GM12878 (cell line): Measurements from ENCODE around the gene ZNF780B. TPM values are rescaled to one million over a fixed set of nuclear protein-coding genes. Genes with fewer than 3 reads are reported as not detected.

ENCODE experiments used
- ATAC-seq: fragments of 200-7000 bp; cut with Tn5 transposase; 3 replicates; pipeline ENCODE4 v1.9.1; 2020; ENCODE audit warnings: mild to moderate bottlenecking, moderate library complexity
- BruUV-seq: library from RNA; stranded (reverse); fragments of 400-500 nt; replicated peaks from 2 replicates; lab custom pipeline; 2021; lab: Mats Ljungman, UMichigan
- CTCF ChIA-PET: fragments of 300-600 bp; sonication (Branson Sonifier 250); formaldehyde crosslinking; extraction: SDS; loops from one replicate; lab custom pipeline; 2021; ENCODE audit warnings: inconsistent platforms; lab: Yijun Ruan, JAX
- POLR2A ChIA-PET: fragments of 350-600 bp; formaldehyde crosslinking; extraction: SDS; loops from one replicate; lab custom pipeline; 2021; ENCODE audit warnings: inconsistent platforms; lab: Charles Lee
- RAD21 ChIA-PET: fragments of 300-600 bp; sonication (Branson Sonifier 250); formaldehyde crosslinking; loops from one replicate; lab custom pipeline; 2023; ENCODE audit warnings: antibody characterized with exemption; ENCODE audit not compliant: unreplicated experiment; lab: Charles Lee
- SMC1A ChIA-PET: fragments of 300-600 bp; sonication (Branson Sonifier 250); formaldehyde crosslinking; loops from one replicate; lab custom pipeline; 2023; ENCODE audit not compliant: unreplicated experiment, uncharacterized antibody; lab: Charles Lee
- DNase-seq: peaks from one replicate; pipeline ENCODE4 v3.0.0-alpha.2; 2011; ENCODE audit warnings: low read depth, low spot score
- FAIRE-seq: peaks from 3 replicates; lab custom pipeline; 2011; peaks lifted over from hg19 to GRCh38; lab: Jason Lieb, UNC
- H2AFZ ChIP-seq: 2 replicates; pipeline ENCODE4 v1.6.0; 2011; ENCODE audit warnings: low read depth, low read length, control low read depth; ENCODE audit not compliant: control insufficient read depth
- H3K27ac ChIP-seq: 2 replicates; pipeline ENCODE4 v1.5.1; 2011; ENCODE audit warnings: control low read depth; ENCODE audit not compliant: control insufficient read depth, insufficient read depth
- H3K27me3 ChIP-seq, 2 experiments: replicated peaks in 1 of 2; 2 replicates each; pipeline versions ENCODE4 v1.6.0 to v1.6.1; 2011; ENCODE audit warnings: low read length in 1 of 2; ENCODE audit not compliant: control insufficient read depth in 2 of 2, insufficient read depth in 2 of 2
- H3K36me3 ChIP-seq, 2 experiments: 2 replicates each; pipeline ENCODE4 v1.5.1; 2011; ENCODE audit warnings: low read length in 1 of 2; ENCODE audit not compliant: control insufficient read depth in 2 of 2, insufficient read depth in 2 of 2
- H3K4me1 ChIP-seq: 2 replicates; pipeline ENCODE4 v1.6.1; 2011; ENCODE audit warnings: mild to moderate bottlenecking, low read length, moderate library complexity, mixed read lengths; ENCODE audit not compliant: control insufficient read depth, insufficient read depth
- H3K4me2 ChIP-seq: 2 replicates; pipeline ENCODE4 v1.6.0; 2011; ENCODE audit warnings: control low read depth; ENCODE audit not compliant: control insufficient read depth, insufficient read depth
- H3K4me3 ChIP-seq: fragments of 200-600 bp; sonication (generic); 2 replicates; pipeline ENCODE4 v1.5.1; 2016
- H3K79me2 ChIP-seq: 2 replicates; pipeline ENCODE4 v1.6.0; 2011; ENCODE audit warnings: low read length; ENCODE audit not compliant: control insufficient read depth, insufficient read depth
- H3K9ac ChIP-seq: 2 replicates; pipeline ENCODE4 v1.8.0; 2011; ENCODE audit warnings: low read length, control low read depth, mixed read lengths; ENCODE audit not compliant: control insufficient read depth, insufficient read depth
- H3K9me3 ChIP-seq: replicated peaks from 3 replicates; pipeline ENCODE4 v1.5.1; 2011; ENCODE audit warnings: mild to moderate bottlenecking, low read length; ENCODE audit not compliant: control insufficient read depth, insufficient read depth
- H4K20me1 ChIP-seq: 2 replicates; pipeline ENCODE4 v1.6.0; 2011; ENCODE audit not compliant: control insufficient read depth, insufficient read depth
- E2F8 ChIP-seq: fragments of 450-650 bp; IDR thresholded peaks from 2 replicates; pipeline ENCODE4 v1.6.1; 2018; ENCODE audit warnings: mild to moderate bottlenecking, low read depth, moderate library complexity; ENCODE audit not compliant: partially characterized antibody
- IKZF2 ChIP-seq, 2 experiments: fragments of 450-650 bp; IDR thresholded peaks; 2 replicates each; pipeline ENCODE4 v1.6.1; 2017; ENCODE audit warnings: mild to moderate bottlenecking in 2 of 2, moderate library complexity in 2 of 2
- JUNB ChIP-seq: IDR thresholded peaks from 2 replicates; pipeline ENCODE4 v1.6.1; 2016; ENCODE audit warnings: antibody characterized with exemption, mild to moderate bottlenecking
- JUND ChIP-seq: IDR thresholded peaks from 2 replicates; pipeline ENCODE4 v1.6.1; 2012; ENCODE audit warnings: low read depth, mild to moderate bottlenecking, low read length, improper control_type of control experiment, moderate library complexity
- SPI1 ChIP-seq: IDR thresholded peaks from 2 replicates; pipeline ENCODE4 v1.6.1; 2011; ENCODE audit warnings: low read depth, mild to moderate bottlenecking, low read length, moderate library complexity, borderline replicate concordance; ENCODE audit not compliant: insufficient read depth
- ZNF24 ChIP-seq: fragments of 450-650 bp; IDR thresholded peaks from 2 replicates; pipeline ENCODE4 v1.6.1; 2017; ENCODE audit warnings: antibody characterized with exemption, mild to moderate bottlenecking
- WGBS: methylation state at CpG from one replicate; pipeline ENCODE4 v1.1.6; 2016; ENCODE audit warnings: low lambda C conversion rate; ENCODE audit not compliant: insufficient replicate concordance, insufficient coverage; ENCODE audit errors: missing lambda C conversion rate; 5-methylcytosine and 5-hydroxymethylcytosine counted together
- in situ Hi-C: fragments of 300-500 bp; cut with MboI; formaldehyde crosslinking; loops from 9 replicates; pipeline ENCODE4 v1.14.3; 2018; ENCODE audit warnings: mixed read lengths
- intact Hi-C: fragments of 100-400 bp; cut with micrococcal nuclease; formaldehyde crosslinking; loops from one replicate; pipeline ENCODE4 v1.14.2; 2022; ENCODE audit not compliant: unreplicated experiment
- polyA plus RNA-seq, 11 experiments: library from polyadenylated mRNA; depleted of rRNA in 4 of 11; unstranded in 6 of 11; stranded (reverse) in 5 of 11; fragments of >200 nt; fragmentation: Nextera tagmentation in 4 of 11; fragmentation: Illumina TruSeq in 1 of 11; extraction: Ambion mirVana in 4 of 11; extraction: Trizol in 1 of 11; gene quantifications; 1 replicate in 1 of 11; 2 replicates in 10 of 11; pipeline versions ENCODE4 v1.2.1 to v1.2.3, GENCODE V29; 2011 to 2016; ENCODE audit warnings: inconsistent platforms in 2 of 11, missing spikeins in 2 of 11, low read depth in 1 of 11
- total RNA-seq, 4 experiments: library from RNA; depleted of rRNA in 3 of 4; stranded (reverse); fragments of >200 nt in 3 of 4; fragmentation: Illumina TruSeq in 1 of 4; extraction: Trizol in 1 of 4; gene quantifications; 2 replicates each; pipeline versions ENCODE4 v1.2.1 to v1.2.3, GENCODE V29; 2013 to 2021
- TF ChIP-seq, protein P1 (sequence below): fragments of 150-350 bp; IDR thresholded peaks from 2 replicates; pipeline ENCODE4 v1.6.1; 2016; ENCODE audit warnings: low read depth, low read length

ZNF780B gene
- total and polyA plus RNA-seq, 10 of the 15 experiments (the other 5 are each of a cell fraction or from before 2014, with no cell fraction given): 7.3 to 24.0 (median 12.3) TPM

- FAIRE-seq: peak; percentile 64
- H3K4me3 ChIP-seq: peak overlapping the region; percentile 95
- peak; percentile 5; the same call in 2 of the 3 replicates for ATAC-seq
- H3K4me2 ChIP-seq: peak overlapping the region; percentile 94
- no peaks in the 10 kb centered on the region for H3K27me3 ChIP-seq
- peak overlapping the region; percentile 86 for H3K9ac ChIP-seq
- DNase-seq: no peak
- ChIA-PET CTCF (interaction anchor here (0.5 to 1.9 kb wide), 8 partner anchors 11 to 246 kb away, joined by 3 to 8 read pairs (median 4); partner anchors contain the start of gene PSMC4), RAD21 (interaction anchor here (1.9 to 2.4 kb wide), 2 partner anchors 99 to 121 kb away, joined by 5 to 13 read pairs; partner anchors contain the start of gene PSMC4), SMC1A (interaction anchor here (0.6 to 2.6 kb wide), 4 partner anchors 34 to 1003 kb away, joined by 3 to 7 read pairs (median 3); partner anchors contain the start of gene PSMC4), POLR2A (interaction anchor here (0.6 to 1.4 kb wide), 2 partner anchors 121 to 1326 kb away, joined by 3 to 7 read pairs; partner anchors contain the start of gene PSMC4)
- 38% methylated on average over 10 of the region's 10 CpGs for WGBS
- no peaks in the 10 kb centered on the region; a peak in 1 of 4 replicates for H3K36me3 ChIP-seq
- peaks cover 4% of the 10 kb centered on the region; the same call in 1 of the 2 replicates for H3K4me1 ChIP-seq
- H3K27ac ChIP-seq: peak overlapping the region; percentile 77
- peak overlapping the region; percentile 94 for H2AFZ ChIP-seq
- TF ChIP-seq E2F8 (no peak), JUND (no peak), IKZF2 (IDR thresholded peaks at IDR 0.05) (0 out of 4 replicates have a peak, but pooled peaks of 1 of the 2 experiments have one; percentile 3), ZNF24 (no peak), SPI1 (peak; percentile 20; the same call in 1 of the 2 replicates), JUNB (no peak)
- TF ChIP-seq, protein P1, sequence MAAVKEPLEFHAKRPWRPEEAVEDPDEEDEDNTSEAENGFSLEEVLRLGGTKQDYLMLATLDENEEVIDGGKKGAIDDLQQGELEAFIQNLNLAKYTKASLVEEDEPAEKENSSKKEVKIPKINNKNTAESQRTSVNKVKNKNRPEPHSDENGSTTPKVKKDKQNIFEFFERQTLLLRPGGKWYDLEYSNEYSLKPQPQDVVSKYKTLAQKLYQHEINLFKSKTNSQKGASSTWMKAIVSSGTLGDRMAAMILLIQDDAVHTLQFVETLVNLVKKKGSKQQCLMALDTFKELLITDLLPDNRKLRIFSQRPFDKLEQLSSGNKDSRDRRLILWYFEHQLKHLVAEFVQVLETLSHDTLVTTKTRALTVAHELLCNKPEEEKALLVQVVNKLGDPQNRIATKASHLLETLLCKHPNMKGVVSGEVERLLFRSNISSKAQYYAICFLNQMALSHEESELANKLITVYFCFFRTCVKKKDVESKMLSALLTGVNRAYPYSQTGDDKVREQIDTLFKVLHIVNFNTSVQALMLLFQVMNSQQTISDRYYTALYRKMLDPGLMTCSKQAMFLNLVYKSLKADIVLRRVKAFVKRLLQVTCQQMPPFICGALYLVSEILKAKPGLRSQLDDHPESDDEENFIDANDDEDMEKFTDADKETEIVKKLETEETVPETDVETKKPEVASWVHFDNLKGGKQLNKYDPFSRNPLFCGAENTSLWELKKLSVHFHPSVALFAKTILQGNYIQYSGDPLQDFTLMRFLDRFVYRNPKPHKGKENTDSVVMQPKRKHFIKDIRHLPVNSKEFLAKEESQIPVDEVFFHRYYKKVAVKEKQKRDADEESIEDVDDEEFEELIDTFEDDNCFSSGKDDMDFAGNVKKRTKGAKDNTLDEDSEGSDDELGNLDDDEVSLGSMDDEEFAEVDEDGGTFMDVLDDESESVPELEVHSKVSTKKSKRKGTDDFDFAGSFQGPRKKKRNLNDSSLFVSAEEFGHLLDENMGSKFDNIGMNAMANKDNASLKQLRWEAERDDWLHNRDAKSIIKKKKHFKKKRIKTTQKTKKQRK: no peak
- peaks cover 28% of the 10 kb centered on the region for H3K79me2 ChIP-seq
- in situ Hi-C loops (no loop called here), intact Hi-C loops (no loop called here)
- no peaks in the 10 kb centered on the region for H4K20me1 ChIP-seq
- TSS peak; percentile 81 for BruUV-seq
- no peaks in the 10 kb centered on the region; the same call in 2 of the 3 replicates for H3K9me3 ChIP-seq
Observed at GRCh38 chr19:40091205-40092129, 35.4 kb upstream of the ZNF780B start.
